H1 (cell line): Measurements from ENCODE around the gene SLC27A2. TPM values are rescaled to one million over a fixed set of nuclear protein-coding genes. Genes with fewer than 3 reads are reported as not detected.

Experiments used
- CTCF ChIA-PET: fragments of 300-600 bp; sonication (Branson Sonifier 250); formaldehyde crosslinking; loops from one replicate; lab custom pipeline; 2021; ENCODE audit not compliant: partially characterized antibody; lab: Charles Lee
- POLR2A ChIA-PET: fragments of 300-600 bp; sonication (Branson Sonifier 250); formaldehyde crosslinking; loops from one replicate; lab custom pipeline; 2021; ENCODE audit warnings: inconsistent platforms; ENCODE audit not compliant: partially characterized antibody; lab: Charles Lee
- DNase-seq, 2 experiments: peaks; one replicate each; pipeline versions ENCODE4 v3.0.0 to v3.0.0-alpha.2; 2010 to 2022; ENCODE audit warnings: low spot score in 2 of 2, low read depth in 1 of 2, mixed read lengths in 1 of 2
- FAIRE-seq: peaks from 2 replicates; lab custom pipeline; 2011; peaks lifted over from hg19 to GRCh38; lab: Jason Lieb, UNC
- H2AFZ ChIP-seq: 2 replicates; pipeline ENCODE4 v1.8.1; 2012; ENCODE audit warnings: low read length, inconsistent platforms
- H2AK5ac ChIP-seq: 2 replicates; pipeline ENCODE4 v1.6.1; 2013; ENCODE audit warnings: low read depth, low read length
- H2BK120ac ChIP-seq: replicated peaks from 2 replicates; pipeline ENCODE3; 2013; ENCODE audit warnings: low read depth, low read length, inconsistent platforms
- H2BK12ac ChIP-seq: 2 replicates; pipeline ENCODE4 v1.6.1; 2013; ENCODE audit warnings: low read depth, low read length
- H2BK15ac ChIP-seq: 2 replicates; pipeline ENCODE4 v1.6.1; 2013; ENCODE audit warnings: low read length
- H2BK20ac ChIP-seq: 2 replicates; pipeline ENCODE4 v1.6.1; 2013; ENCODE audit warnings: low read length
- H2BK5ac ChIP-seq: 2 replicates; pipeline ENCODE4 v1.6.1; 2013; ENCODE audit warnings: low read depth, low read length
- H3K14ac ChIP-seq: 2 replicates; pipeline ENCODE4 v1.6.1; 2013; ENCODE audit warnings: inconsistent platforms; ENCODE audit not compliant: insufficient read length
- H3K18ac ChIP-seq: 2 replicates; pipeline ENCODE4 v1.6.1; 2013; ENCODE audit warnings: low read length; ENCODE audit errors: extremely low read depth
- H3K23ac ChIP-seq: 2 replicates; pipeline ENCODE4 v1.6.1; 2013; ENCODE audit warnings: inconsistent platforms; ENCODE audit not compliant: insufficient read length
- H3K23me2 ChIP-seq: 2 replicates; pipeline ENCODE4 v1.6.1; 2013; ENCODE audit warnings: low read depth, low read length
- H3K27ac ChIP-seq: 2 replicates; pipeline ENCODE4 v1.6.1; 2011; ENCODE audit warnings: low read depth, low read length, inconsistent platforms
- H3K27me3 ChIP-seq, 4 experiments: replicated peaks in 1 of 4; 1 replicate in 1 of 4; 2 replicates in 3 of 4; pipeline versions ENCODE4 v1.6.1 to v1.8.1; 2011 to 2013; ENCODE audit warnings: low read length in 3 of 4, mild to moderate bottlenecking in 3 of 4, inconsistent platforms in 2 of 4, mixed read lengths in 2 of 4, moderate library complexity in 1 of 4; ENCODE audit not compliant: control insufficient read depth in 3 of 4, insufficient read depth in 3 of 4; ENCODE audit errors: extremely low read depth in 1 of 4
- H3K36me3 ChIP-seq, 4 experiments: 2 replicates each; pipeline versions ENCODE4 v1.6.1 to v1.8.1; 2011 to 2013; ENCODE audit warnings: mild to moderate bottlenecking in 4 of 4, low read length in 3 of 4, moderate library complexity in 2 of 4, control low read depth in 1 of 4, inconsistent platforms in 1 of 4; ENCODE audit not compliant: insufficient read depth in 4 of 4, control insufficient read depth in 2 of 4
- H3K4ac ChIP-seq: replicated peaks from 2 replicates; pipeline ENCODE3; 2013; ENCODE audit warnings: low read length, low read depth, mixed read lengths, inconsistent platforms; ENCODE audit not compliant: insufficient read length
- H3K4me1 ChIP-seq, 4 experiments: replicated peaks in 1 of 4; 1 replicate in 1 of 4; 2 replicates in 3 of 4; pipeline versions ENCODE4 v1.6.1 to v1.8.1; 2011 to 2013; ENCODE audit warnings: low read length in 3 of 4, inconsistent platforms in 2 of 4, mixed read lengths in 1 of 4; ENCODE audit not compliant: insufficient read depth in 4 of 4, control insufficient read depth in 3 of 4
- H3K4me2 ChIP-seq, 2 experiments: 2 replicates each; pipeline versions ENCODE4 v1.6.1 to v1.8.1; 2011 to 2013; ENCODE audit warnings: low read depth in 2 of 2, low read length in 2 of 2, control low read depth in 1 of 2, inconsistent platforms in 1 of 2, mild to moderate bottlenecking in 1 of 2; ENCODE audit not compliant: insufficient read depth in 1 of 2
- H3K4me3 ChIP-seq, 4 experiments: fragments of 200-600, 300-600 bp in 1 of 4; sonication (generic), shearing (Covaris generic), sonication (Bioruptor Twin) in 1 of 4; 2 replicates each; pipeline versions ENCODE4 v1.5.1 to v1.8.1; 2011 to 2016; ENCODE audit warnings: low read length in 4 of 4, low read depth in 3 of 4, control low read depth in 2 of 4, inconsistent platforms in 2 of 4, mild to moderate bottlenecking in 2 of 4, mixed read lengths in 1 of 4, moderate library complexity in 1 of 4; ENCODE audit not compliant: insufficient read depth in 2 of 4; ENCODE audit errors: extremely low read depth in 1 of 4
- H3K56ac ChIP-seq: replicated peaks from 2 replicates; pipeline ENCODE3; 2013; ENCODE audit warnings: low read depth, mild to moderate bottlenecking, mixed read lengths, low read length, inconsistent platforms; ENCODE audit not compliant: insufficient read length
- H3K79me1 ChIP-seq: 2 replicates; pipeline ENCODE4 v1.6.1; 2013; ENCODE audit warnings: low read depth, low read length, control low read depth
- H3K79me2 ChIP-seq, 2 experiments: 2 replicates each; pipeline versions ENCODE4 v1.6.1 to v1.8.1; 2012 to 2013; ENCODE audit warnings: low read length in 2 of 2, mild to moderate bottlenecking in 2 of 2, inconsistent platforms in 1 of 2; ENCODE audit not compliant: insufficient read depth in 2 of 2, control insufficient read depth in 1 of 2
- H3K9ac ChIP-seq, 4 experiments: replicated peaks in 1 of 4; 1 replicate in 1 of 4; 2 replicates in 3 of 4; pipeline versions ENCODE4 v1.6.1 to v1.8.1; 2011 to 2013; ENCODE audit warnings: low read depth in 3 of 4, low read length in 3 of 4, control low read depth in 2 of 4, mild to moderate bottlenecking in 2 of 4, moderate library complexity in 2 of 4, inconsistent platforms in 1 of 4; ENCODE audit errors: extremely low read depth in 1 of 4
- H3K9me3 ChIP-seq, 2 experiments: 2 replicates each; pipeline versions ENCODE4 v1.6.1 to v1.8.1; 2012 to 2013; ENCODE audit warnings: mild to moderate bottlenecking in 2 of 2, moderate library complexity in 2 of 2, control low read depth in 1 of 2, inconsistent platforms in 1 of 2, low read depth in 1 of 2, low read length in 1 of 2, mixed read lengths in 1 of 2; ENCODE audit not compliant: insufficient read depth in 2 of 2
- H4K20me1 ChIP-seq, 2 experiments: replicated peaks in 1 of 2; 2 replicates each; pipeline versions ENCODE3 to v1.8.1; 2011 to 2013; ENCODE audit warnings: inconsistent platforms in 2 of 2, low read length in 2 of 2, mild to moderate bottlenecking in 1 of 2; ENCODE audit not compliant: insufficient read depth in 2 of 2, control insufficient read depth in 1 of 2
- H4K5ac ChIP-seq: 2 replicates; pipeline ENCODE4 v1.6.1; 2013; ENCODE audit warnings: low read length, low read depth, mixed read lengths, inconsistent platforms; ENCODE audit not compliant: insufficient read length
- H4K8ac ChIP-seq: 2 replicates; pipeline ENCODE4 v1.8.0; 2013; ENCODE audit warnings: mild to moderate bottlenecking, moderate library complexity, low read length, inconsistent platforms; ENCODE audit not compliant: insufficient read depth; ENCODE audit errors: extremely low read depth
- H4K91ac ChIP-seq: replicated peaks from 2 replicates; pipeline ENCODE3; 2013; ENCODE audit warnings: low read length, mixed read lengths, inconsistent platforms; ENCODE audit not compliant: insufficient read length
- BACH1 ChIP-seq: IDR thresholded peaks from 2 replicates; pipeline ENCODE4 v1.6.1; 2012; ENCODE audit warnings: low read length, improper control_type of control experiment
- BRCA1 ChIP-seq: IDR thresholded peaks from 2 replicates; pipeline ENCODE4 v1.6.1; 2012; ENCODE audit warnings: low read depth, low read length, improper control_type of control experiment
- GTF2F1 ChIP-seq: IDR thresholded peaks from 2 replicates; pipeline ENCODE4 v1.6.1; 2012; ENCODE audit warnings: low read depth, low read length, improper control_type of control experiment, borderline replicate concordance
- HDAC2 ChIP-seq, 2 experiments: fragments of 300-600 bp in 1 of 2; sonication (generic) in 1 of 2; IDR thresholded peaks; 2 replicates each; pipeline ENCODE4 v1.6.1; 2011 to 2012; ENCODE audit warnings: low read depth in 2 of 2, low read length in 2 of 2, mild to moderate bottlenecking in 2 of 2, moderate library complexity in 2 of 2, borderline replicate concordance in 1 of 2, inconsistent platforms in 1 of 2
- KDM1A ChIP-seq: fragments of 200-600, 300-600 bp; sonication (generic); IDR thresholded peaks from 2 replicates; pipeline ENCODE4 v1.7.1; 2016; ENCODE audit warnings: mild to moderate bottlenecking, low read length, borderline replicate concordance
- KDM5A ChIP-seq: fragments of 200-600 bp; IDR thresholded peaks from 2 replicates; pipeline ENCODE4 v1.7.1; 2012; ENCODE audit warnings: mild to moderate bottlenecking, low read length, inconsistent platforms, mixed read lengths
- NRF1 ChIP-seq: IDR thresholded peaks from 2 replicates; pipeline ENCODE4 v1.6.1; 2011; ENCODE audit warnings: mild to moderate bottlenecking, low read depth, low read length, improper control_type of control experiment
- POU5F1 ChIP-seq: IDR thresholded peaks from 2 replicates; pipeline ENCODE4 v1.6.1; 2011; ENCODE audit warnings: low read depth, mild to moderate bottlenecking, low read length, moderate library complexity
- RBBP5 ChIP-seq: IDR thresholded peaks from 2 replicates; pipeline ENCODE4 v1.7.1; 2012; ENCODE audit warnings: low read depth, mild to moderate bottlenecking, inconsistent platforms, low read length, moderate library complexity, borderline replicate concordance
- RNF2 ChIP-seq: fragments of 200-900, 300-1000 bp; sonication (generic); IDR thresholded peaks from 2 replicates; pipeline ENCODE4 v1.7.1; 2016; ENCODE audit warnings: borderline replicate concordance, low read depth, mild to moderate bottlenecking, antibody characterized with exemption, low read length; ENCODE audit not compliant: poor library complexity, severe bottlenecking; ENCODE audit errors: missing control alignments
- SP2 ChIP-seq: IDR thresholded peaks from 2 replicates; pipeline ENCODE4 v1.6.1; 2012; ENCODE audit warnings: mild to moderate bottlenecking, low read length, inconsistent platforms
- polyA plus RNA-seq, 7 experiments: library from polyadenylated mRNA; depleted of rRNA in 3 of 7; stranded (reverse) in 5 of 7; unstranded in 2 of 7; fragments of >200 nt in 5 of 7; fragments of 200-250 nt in 2 of 7; gene quantifications; 1 replicate in 5 of 7; 2 replicates in 1 of 7; 4 replicates in 1 of 7; pipeline versions ENCODE4 v1.2.1 to v1.2.3, GENCODE V29; 2011 to 2013; ENCODE audit warnings: missing spikeins in 2 of 7, mixed read lengths in 2 of 7
- total RNA-seq: library from RNA; stranded (reverse); fragmentation: NEBNext Ultra II Directional; extraction: Animal tissue kit (Norgen Biotek cat#: 25700); gene quantifications from 2 replicates; pipeline ENCODE4 v1.2.1, GENCODE V29; 2021

SLC27A2 gene
- total and polyA plus RNA-seq, 2 of the 8 experiments (the other 6 are each of a cell fraction or from before 2014, with no cell fraction given): 5.6 to 5.8 TPM

DNA sequence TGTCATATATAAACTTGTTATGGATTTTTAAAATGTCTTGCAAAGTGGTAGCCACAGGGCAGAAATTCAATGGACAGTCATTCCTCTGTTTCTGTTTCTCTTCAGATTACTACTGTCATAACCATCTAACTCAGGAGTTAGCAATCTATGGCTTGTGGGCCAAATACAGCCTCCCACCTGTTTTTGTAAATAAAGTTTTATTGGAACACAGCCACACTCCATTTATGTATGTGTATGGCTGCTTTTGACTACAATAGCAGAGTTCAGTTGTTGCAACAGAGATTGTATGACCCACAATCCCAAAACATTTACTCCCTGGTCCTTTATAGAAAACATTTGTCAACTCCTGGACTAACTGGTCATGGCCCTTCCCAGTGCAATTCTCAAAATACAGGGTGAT is 20.0 kb downstream of the SLC27A2 start:
- Histone ChIP-seq H3K27me3 (no peaks in the 10 kb centered on the region), H4K5ac (no peak overlapping the region), H3K9ac (no peak overlapping the region), H3K9me3 (no peaks in the 10 kb centered on the region), H3K4ac (no peak overlapping the region), H3K79me2 (no peaks in the 10 kb centered on the region), H4K20me1 (no peaks in the 10 kb centered on the region), H3K4me3 (no peak overlapping the region), H3K14ac (no peak overlapping the region), H2AFZ (no peak overlapping the region), H4K91ac (no peak overlapping the region), H2BK15ac (no peak overlapping the region), H2BK5ac (no peak overlapping the region), H3K79me1 (no peaks in the 10 kb centered on the region), H3K18ac (no peak overlapping the region), H2BK12ac (no peak overlapping the region), H3K36me3 (peaks cover 0 to 4% (median 0%) of the 10 kb centered on the region in 4 experiments; a peak in 1 of 8 replicates), H3K4me1 (no peaks in the 10 kb centered on the region), H2AK5ac (no peak overlapping the region), H3K23me2 (no peaks in the 10 kb centered on the region), H4K8ac (no peak overlapping the region), H2BK120ac (no peak overlapping the region), H3K4me2 (no peak overlapping the region), H3K27ac (no peak overlapping the region), H3K56ac (no peak overlapping the region), H3K23ac (no peak overlapping the region), H2BK20ac (no peak overlapping the region)
- ChIA-PET CTCF (no interaction called here), POLR2A (no interaction called here)
- DNase-seq (no peak), FAIRE-seq (no peak)
- TF ChIP-seq HDAC2 (IDR thresholded peaks at IDR 0.05; ENCODE audit: borderline replicate concordance in 1 of 2, low read depth in 2 of 2, low read length in 2 of 2) (no peak), GTF2F1 (no peak), NRF1 (no peak), POU5F1 (no peak), RNF2 (no peak), RBBP5 (no peak), KDM1A (no peak), SP2 (no peak), BACH1 (no peak), KDM5A (no peak), BRCA1 (no peak)
